Activated CD4-positive, alpha-beta T cell treated with anti-CD3 and anti-CD28 coated beads, Interleukin-2, Interleukin-6, amounts not matched to agents 100 ng/mL and 50 ng/mL, durations not matched to agents 16 hours and 8 hours (primary cell): ENCODE data around the gene DCANP1.

Experiments used
- DNase-seq: peaks from one replicate; pipeline ENCODE4 v3.0.0-alpha.2; 2020

Gene DCANP1

GRCh38 chr5:135455876-135456237, 8.7 kb upstream of the DCANP1 start:
- no peak for DNase-seq

- DNase-seq: no peak
These were observed 7.8 kb upstream of the DCANP1 start for GRCh38 chr5:135454946-135455345.

- DNase-seq: no peak
These were observed 6.5 kb upstream of the DCANP1 start for GRCh38 chr5:135453613-135454012.

GRCh38 chr5:135452321-135453030, 5.3 kb upstream of the DCANP1 start, which contains the start of gene TIFAB:
TSS of gene TIFAB (minus strand) at chr5:135452351. CDS start at chr5:135449939, 2,412 bp downstream.
- no peak for DNase-seq

- no peak for DNase-seq
These were observed 4.6 kb upstream of the DCANP1 start for GRCh38 chr5:135451581-135452320.

GRCh38 chr5:135450952-135451351, 3.8 kb upstream of the DCANP1 start:
- DNase-seq: no peak

- no peak for DNase-seq
These were observed 3.2 kb upstream of the DCANP1 start for GRCh38 chr5:135450336-135450735.

GRCh38 chr5:135449644-135450043, 2.5 kb upstream of the DCANP1 start:
- no peak for DNase-seq

GRCh38 chr5:135448791-135449507, 1.8 kb upstream of the DCANP1 start:
- DNase-seq: no peak

- DNase-seq: no peak
These were observed 1.1 kb upstream of the DCANP1 start for GRCh38 chr5:135448071-135448739.

GRCh38 chr5:135446615-135447014, 533 bp downstream of the DCANP1 start:
- DNase-seq: no peak

- DNase-seq: no peak
These were observed 942 bp downstream of the DCANP1 start for GRCh38 chr5:135446206-135446605.

- no peak for DNase-seq
These were observed 1.7 kb downstream of the DCANP1 start for GRCh38 chr5:135445306-135445985.

- no peak for DNase-seq
These were observed 2.3 kb downstream of the DCANP1 start for GRCh38 chr5:135444881-135445280.

GRCh38 chr5:135444360-135444759, 2.8 kb downstream of the DCANP1 start:
- no peak for DNase-seq

GRCh38 chr5:135443161-135443960, 3.8 kb downstream of the DCANP1 start:
- no peak for DNase-seq

GRCh38 chr5:135442431-135443160, 4.6 kb downstream of the DCANP1 start:
- no peak for DNase-seq

GRCh38 chr5:135441919-135442318, 5.2 kb downstream of the DCANP1 start:
- no peak for DNase-seq

- DNase-seq: no peak
These were observed 5.8 kb downstream of the DCANP1 start for GRCh38 chr5:135441350-135441831.

- DNase-seq: no peak
These were observed 6.2 kb downstream of the DCANP1 start for GRCh38 chr5:135440916-135441315.
